ENCODE results near the gene MISP3. TPM values are rescaled to one million over a fixed set of nuclear protein-coding genes. Genes with fewer than 3 reads are reported as not detected.

Gene MISP3
- total and polyA plus RNA-seq, 2 experiments from 2014 or later = 1.9 to 2.4 TPM

DNA sequence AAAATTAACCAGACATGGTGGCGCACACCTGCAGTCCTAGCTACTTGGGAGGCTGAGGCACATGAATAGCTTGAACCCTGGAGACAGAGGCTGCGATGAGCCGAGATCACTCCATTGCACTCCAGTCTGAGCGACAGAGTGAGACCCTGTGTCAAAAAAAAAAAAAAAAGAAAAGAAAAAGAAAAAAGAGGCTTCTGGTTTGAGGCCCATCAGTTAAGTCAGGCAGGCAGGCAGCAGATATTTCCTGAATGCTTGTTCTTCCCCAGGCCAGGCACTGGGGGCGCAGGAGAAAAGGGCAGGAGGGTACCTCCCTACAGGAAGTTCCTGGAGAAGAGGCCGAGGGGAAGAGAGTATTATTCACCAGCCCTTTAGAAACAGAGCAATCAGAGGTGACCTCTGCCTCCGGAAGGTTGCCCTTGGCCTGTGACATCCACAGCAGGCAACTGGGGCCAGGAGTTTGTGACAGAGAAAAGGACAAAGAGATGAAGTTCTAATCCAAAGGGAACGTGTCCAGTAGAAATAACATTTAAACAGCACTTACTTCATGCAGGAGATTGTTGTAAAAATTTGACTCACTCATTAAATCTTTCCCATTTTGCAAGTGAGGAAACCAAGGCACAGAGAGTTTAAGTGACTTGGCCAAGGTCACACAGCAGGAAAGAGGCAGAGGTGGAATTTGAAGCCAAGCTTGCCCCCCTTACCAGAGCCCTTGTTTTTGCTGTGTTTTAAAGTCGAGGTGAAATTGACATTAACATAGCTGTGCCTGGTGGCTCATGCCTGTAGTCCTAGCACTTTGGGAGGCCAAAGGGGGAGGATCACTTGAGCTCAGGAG lies 49.0 kb upstream of the MISP3 start:
- peaks cover 3% of the 10 kb centered on the region for H3K27me3 Mint-ChIP-seq (ENCODE audit: insufficient read depth, low read depth, poor library complexity)
- Histone ChIP-seq H3K79me2 (replicated peaks; ENCODE audit: insufficient read depth) (no peaks in the 10 kb centered on the region), H3K4me2 (no peak overlapping the region), H2AFZ (peak overlapping the region; percentile 45; the same call in 1 of the 2 replicates), H3K36me3 (ENCODE audit: insufficient read depth) (no peaks in the 10 kb centered on the region), H4K20me1 (replicated peaks; ENCODE audit: insufficient read depth) (no peaks in the 10 kb centered on the region), H3K9me2 (ENCODE audit: insufficient read depth) (no peaks in the 10 kb centered on the region), H3K27ac (ENCODE audit: low read depth) (0 out of 2 replicates have a peak overlapping the region, but pooled peaks have one; percentile 22), H3K27me3 (ENCODE audit: insufficient read depth) (no peaks in the 10 kb centered on the region), H3F3A (replicated peaks; ENCODE audit: low read depth) (0 out of 2 replicates have a peak, but pooled peaks cover 9% of the 10 kb centered on the region), H3K4me3 (no peak overlapping the region), H3K4me1 (ENCODE audit: insufficient read depth) (no peaks in the 10 kb centered on the region)
- no peak overlapping the region; the same call in 2 of the 3 replicates for H3K4me3 Mint-ChIP-seq
- H3K9me3 Mint-ChIP-seq = no peaks in the 10 kb centered on the region
- TF ChIP-seq EZH2 (IDR thresholded peaks at IDR 0.05; ENCODE audit: low read depth, unreplicated experiment) (no peak), REST (IDR thresholded peaks at IDR 0.05; ENCODE audit: unreplicated experiment) (no peak), ZNF331 (CRISPR knock-in tag; IDR thresholded peaks at IDR 0.05; ENCODE audit: low read depth) (no peak), JUNB (IDR thresholded peaks at IDR 0.05; ENCODE audit: unreplicated experiment) (no peak), ZNF462 (CRISPR knock-in tag; IDR thresholded peaks at IDR 0.05) (no peak), EZH2phosphoT487 (IDR thresholded peaks at IDR 0.05; ENCODE audit: unreplicated experiment) (no peak), STAT1 (IDR thresholded peaks at IDR 0.05; ENCODE audit: unreplicated experiment) (no peak), NANOG (IDR thresholded peaks at IDR 0.05; ENCODE audit: borderline replicate concordance) (no peak), CREB1 (CRISPR knock-in tag; IDR thresholded peaks at IDR 0.05; ENCODE audit: low read depth) (no peak), POLR2AphosphoS5 (IDR thresholded peaks at IDR 0.05; ENCODE audit: low read depth) (no peak), ZNF114 (CRISPR knock-in tag; IDR thresholded peaks at IDR 0.05) (no peak)
- TF ChIP-seq, protein P1, sequence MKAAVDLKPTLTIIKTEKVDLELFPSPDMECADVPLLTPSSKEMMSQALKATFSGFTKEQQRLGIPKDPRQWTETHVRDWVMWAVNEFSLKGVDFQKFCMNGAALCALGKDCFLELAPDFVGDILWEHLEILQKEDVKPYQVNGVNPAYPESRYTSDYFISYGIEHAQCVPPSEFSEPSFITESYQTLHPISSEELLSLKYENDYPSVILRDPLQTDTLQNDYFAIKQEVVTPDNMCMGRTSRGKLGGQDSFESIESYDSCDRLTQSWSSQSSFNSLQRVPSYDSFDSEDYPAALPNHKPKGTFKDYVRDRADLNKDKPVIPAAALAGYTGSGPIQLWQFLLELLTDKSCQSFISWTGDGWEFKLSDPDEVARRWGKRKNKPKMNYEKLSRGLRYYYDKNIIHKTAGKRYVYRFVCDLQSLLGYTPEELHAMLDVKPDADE (IDR thresholded peaks at IDR 0.05) = peak; percentile 43; the same call in 1 of the 2 replicates
- TF ChIP-seq, protein P2, sequence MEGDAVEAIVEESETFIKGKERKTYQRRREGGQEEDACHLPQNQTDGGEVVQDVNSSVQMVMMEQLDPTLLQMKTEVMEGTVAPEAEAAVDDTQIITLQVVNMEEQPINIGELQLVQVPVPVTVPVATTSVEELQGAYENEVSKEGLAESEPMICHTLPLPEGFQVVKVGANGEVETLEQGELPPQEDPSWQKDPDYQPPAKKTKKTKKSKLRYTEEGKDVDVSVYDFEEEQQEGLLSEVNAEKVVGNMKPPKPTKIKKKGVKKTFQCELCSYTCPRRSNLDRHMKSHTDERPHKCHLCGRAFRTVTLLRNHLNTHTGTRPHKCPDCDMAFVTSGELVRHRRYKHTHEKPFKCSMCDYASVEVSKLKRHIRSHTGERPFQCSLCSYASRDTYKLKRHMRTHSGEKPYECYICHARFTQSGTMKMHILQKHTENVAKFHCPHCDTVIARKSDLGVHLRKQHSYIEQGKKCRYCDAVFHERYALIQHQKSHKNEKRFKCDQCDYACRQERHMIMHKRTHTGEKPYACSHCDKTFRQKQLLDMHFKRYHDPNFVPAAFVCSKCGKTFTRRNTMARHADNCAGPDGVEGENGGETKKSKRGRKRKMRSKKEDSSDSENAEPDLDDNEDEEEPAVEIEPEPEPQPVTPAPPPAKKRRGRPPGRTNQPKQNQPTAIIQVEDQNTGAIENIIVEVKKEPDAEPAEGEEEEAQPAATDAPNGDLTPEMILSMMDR (conservative IDR thresholded peaks at IDR 0.05; ENCODE audit: low read depth in 2 of 2) = peak; percentile 73 to 75
- H3K27ac Mint-ChIP-seq = peak overlapping the region; percentile 92
- peaks cover 4% of the 10 kb centered on the region; the same call in 2 of the 3 replicates for H3K4me1 Mint-ChIP-seq
- no peaks in the 10 kb centered on the region for H3K36me3 Mint-ChIP-seq (ENCODE audit: low read depth)
- ATAC-seq = peak; percentile 98
- peak; percentile 90 for DNase-seq (ENCODE audit: low spot score)

All from GM23338 (cell line).